LNCaP clone FGC (cell line): Measurements from ENCODE around the gene FAM199X.

ENCODE experiments used
- DNase-seq: peaks from one replicate; pipeline ENCODE4 v3.0.0-alpha.2; 2011; ENCODE audit warnings: low read depth
- H3K4me3 ChIP-seq: 2 replicates; pipeline ENCODE4 v1.5.1; 2011; ENCODE audit warnings: mild to moderate bottlenecking, low read depth, low read length, control low read depth
- TF ChIP-seq, protein P1 (sequence below): IDR thresholded peaks from 2 replicates; pipeline ENCODE4 v1.5.1; 2012; ENCODE audit warnings: mild to moderate bottlenecking; ENCODE audit not compliant: control insufficient read depth, insufficient read depth; ENCODE audit errors: extremely low read depth

The FAM199X gene

DNA sequence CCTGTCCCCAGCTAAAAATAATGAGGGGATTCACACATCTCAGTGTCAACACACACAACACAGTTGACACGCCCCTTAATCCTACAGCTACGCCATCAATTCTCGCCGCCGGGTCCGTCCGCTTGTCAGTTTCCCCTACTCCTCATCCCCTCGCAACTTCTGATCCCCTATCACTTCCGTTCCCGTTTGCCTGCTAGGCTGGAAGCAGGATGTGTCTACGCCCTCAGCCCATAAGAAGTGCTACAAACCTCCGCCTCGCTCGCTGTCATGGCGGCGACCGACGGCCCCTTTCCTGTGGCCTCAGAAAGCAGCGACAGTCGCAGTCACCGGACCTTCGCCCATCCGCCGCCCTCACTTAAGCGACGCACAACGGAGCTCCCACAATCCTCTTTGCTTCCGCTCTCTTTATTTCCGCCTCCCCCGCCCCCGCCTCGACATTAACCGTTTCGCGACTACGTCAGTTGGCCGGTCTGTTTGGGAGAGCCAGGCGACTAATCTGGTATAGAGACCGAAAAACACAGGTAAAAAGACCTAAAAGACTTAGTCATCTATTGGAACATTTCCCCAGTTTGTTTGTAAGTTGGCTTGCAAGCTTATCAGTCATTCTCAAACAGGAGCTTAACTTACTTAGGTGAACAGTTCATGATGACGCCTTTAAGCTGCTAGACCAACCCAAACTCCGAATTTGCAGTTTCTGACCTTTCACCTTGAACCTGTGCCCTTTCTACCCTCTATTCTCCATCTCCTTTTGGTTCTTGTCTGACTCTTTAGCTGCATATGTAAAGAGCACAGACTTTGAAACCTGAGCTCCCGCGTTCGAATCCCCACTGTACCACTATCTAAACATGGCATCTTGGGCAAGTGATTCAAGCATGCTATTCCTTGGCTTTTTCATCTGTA, 9.4 kb upstream of the FAM199X start, which contains the start of gene SLC25A53:
Gene SLC25A53 (minus strand): TSS at position 380 of the 900 bp plus-strand sequence. CDS start 51,752 bp downstream, outside the sequence.
- TF ChIP-seq, protein P1, sequence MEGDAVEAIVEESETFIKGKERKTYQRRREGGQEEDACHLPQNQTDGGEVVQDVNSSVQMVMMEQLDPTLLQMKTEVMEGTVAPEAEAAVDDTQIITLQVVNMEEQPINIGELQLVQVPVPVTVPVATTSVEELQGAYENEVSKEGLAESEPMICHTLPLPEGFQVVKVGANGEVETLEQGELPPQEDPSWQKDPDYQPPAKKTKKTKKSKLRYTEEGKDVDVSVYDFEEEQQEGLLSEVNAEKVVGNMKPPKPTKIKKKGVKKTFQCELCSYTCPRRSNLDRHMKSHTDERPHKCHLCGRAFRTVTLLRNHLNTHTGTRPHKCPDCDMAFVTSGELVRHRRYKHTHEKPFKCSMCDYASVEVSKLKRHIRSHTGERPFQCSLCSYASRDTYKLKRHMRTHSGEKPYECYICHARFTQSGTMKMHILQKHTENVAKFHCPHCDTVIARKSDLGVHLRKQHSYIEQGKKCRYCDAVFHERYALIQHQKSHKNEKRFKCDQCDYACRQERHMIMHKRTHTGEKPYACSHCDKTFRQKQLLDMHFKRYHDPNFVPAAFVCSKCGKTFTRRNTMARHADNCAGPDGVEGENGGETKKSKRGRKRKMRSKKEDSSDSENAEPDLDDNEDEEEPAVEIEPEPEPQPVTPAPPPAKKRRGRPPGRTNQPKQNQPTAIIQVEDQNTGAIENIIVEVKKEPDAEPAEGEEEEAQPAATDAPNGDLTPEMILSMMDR: no peak
- DNase-seq: peak; percentile 62
- H3K4me3 ChIP-seq: peak within 1 kb of the TSS; percentile 86

DNA sequence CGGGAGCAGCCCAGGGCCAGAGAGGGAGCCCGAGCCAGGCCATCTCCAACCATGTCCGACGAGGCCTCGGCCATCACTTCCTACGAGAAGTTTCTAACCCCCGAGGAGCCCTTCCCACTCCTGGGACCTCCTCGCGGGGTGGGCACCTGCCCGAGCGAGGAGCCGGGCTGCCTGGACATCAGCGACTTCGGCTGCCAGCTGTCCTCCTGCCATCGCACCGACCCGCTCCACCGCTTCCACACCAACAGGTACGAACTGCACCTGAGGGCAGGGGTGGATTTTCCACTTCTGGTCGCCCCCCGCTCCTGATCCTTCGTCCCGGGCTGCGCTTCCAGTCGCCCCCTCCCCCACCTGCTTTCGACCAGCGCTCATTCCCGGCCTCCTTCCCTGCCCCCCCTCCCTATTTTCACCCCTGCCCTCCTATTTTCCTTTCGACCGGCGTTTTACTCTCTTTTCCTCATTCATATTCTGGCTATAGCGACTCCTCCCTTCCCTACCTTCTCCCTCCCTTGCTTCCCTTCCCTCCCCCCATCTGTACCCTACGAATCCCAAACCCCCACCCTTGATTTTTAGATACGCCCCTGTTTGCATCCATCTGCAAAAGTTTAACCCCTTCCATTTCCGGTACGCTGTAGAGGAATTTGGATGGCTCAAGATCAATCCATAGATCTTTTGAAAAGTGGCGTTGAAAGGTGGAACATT, 633 bp downstream of the FAM199X start:
- TF ChIP-seq, protein P1: no peak
- no peak for DNase-seq
- H3K4me3 ChIP-seq: peak overlapping the region; percentile 77

GRCh38 chrX:104168127-104168526, 1.9 kb downstream of the FAM199X start:
- H3K4me3 ChIP-seq: no peak overlapping the region
- DNase-seq: no peak
- TF ChIP-seq, protein P1: no peak

DNA sequence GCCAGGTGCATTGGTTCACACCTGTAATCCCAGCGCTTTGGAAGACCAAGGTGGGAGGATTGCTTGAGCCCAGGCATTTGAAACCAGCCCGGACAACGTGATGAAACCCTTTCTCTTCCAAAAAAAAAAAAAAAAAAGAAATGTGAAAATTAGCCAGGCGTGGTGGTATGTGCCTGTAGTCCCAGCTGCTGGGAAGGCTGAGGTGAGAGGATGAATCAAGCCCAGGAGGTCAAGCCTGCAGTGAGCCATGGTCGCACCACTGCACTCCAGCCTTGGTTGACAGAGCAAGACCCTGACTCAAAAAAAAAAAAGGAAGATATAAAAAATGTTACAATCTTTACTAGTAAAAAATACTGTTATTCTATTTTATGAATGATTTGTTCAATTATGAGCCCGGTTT, 5.9 kb downstream of the FAM199X start:
- TF ChIP-seq, protein P1: no peak
- no peak overlapping the region for H3K4me3 ChIP-seq
- no peak for DNase-seq

- DNase-seq: no peak
- H3K4me3 ChIP-seq: no peak overlapping the region
- TF ChIP-seq, protein P1: no peak
Observed at GRCh38 chrX:104172788-104173187, 6.5 kb downstream of the FAM199X start.

- TF ChIP-seq, protein P1: no peak
- H3K4me3 ChIP-seq: no peak overlapping the region
- no peak for DNase-seq
Observed at GRCh38 chrX:104173841-104174240, 7.6 kb downstream of the FAM199X start.
